GM20000 (cell line): ENCODE measurements around the gene GCNT1.

Experiments
- DNase-seq: peaks from one replicate; pipeline ENCODE4 v3.0.0; 2012; ENCODE audit warnings: low spot score
- CTCF ChIP-seq: IDR thresholded peaks from 2 replicates; pipeline ENCODE4 v1.5.1; 2012; ENCODE audit warnings: mild to moderate bottlenecking, control low read depth; ENCODE audit errors: extremely low read depth, missing control alignments

Gene GCNT1

GRCh38 chr9:76445976-76446375 is 13.0 kb upstream of the GCNT1 start:
- no peak for DNase-seq
- no peak for TF ChIP-seq CTCF

GRCh38 chr9:76448501-76448900 is 10.5 kb upstream of the GCNT1 start:
- no peak for TF ChIP-seq CTCF
- no peak for DNase-seq

- DNase-seq, result no peak
- no peak for TF ChIP-seq CTCF
These were observed 7.7 kb upstream of the GCNT1 start for GRCh38 chr9:76451234-76451633.

GRCh38 chr9:76452839-76453238 is 6.1 kb upstream of the GCNT1 start:
- DNase-seq, result no peak
- no peak for TF ChIP-seq CTCF

- no peak for TF ChIP-seq CTCF
- no peak for DNase-seq
These were observed 5.2 kb upstream of the GCNT1 start for GRCh38 chr9:76453785-76454184.

- no peak for DNase-seq
- no peak for TF ChIP-seq CTCF
These were observed 4.7 kb upstream of the GCNT1 start for GRCh38 chr9:76454311-76454710.

GRCh38 chr9:76456202-76456926 is 2.6 kb upstream of the GCNT1 start:
- TF ChIP-seq CTCF, result no peak
- peak; percentile 45 for DNase-seq
